Endothelial cell (in vitro differentiated cells): ENCODE results near the gene MAML3. TPM values are rescaled to one million over a fixed set of nuclear protein-coding genes. Genes with fewer than 3 reads are reported as not detected.

ENCODE experiments used
- DNase-seq: peaks from one replicate; pipeline ENCODE4 v3.0.0; 2021; ENCODE audit warnings: low spot score
- H3K27ac Mint-ChIP-seq: one replicate; pipeline ENCODE4 v1.8.0; 2021; ENCODE audit warnings: mixed read lengths, inconsistent platforms; ENCODE audit not compliant: unreplicated experiment
- H3K27me3 Mint-ChIP-seq: one replicate; pipeline ENCODE4 v1.8.0; 2021; ENCODE audit warnings: mild to moderate bottlenecking, moderate library complexity, mixed read lengths, inconsistent platforms; ENCODE audit not compliant: unreplicated experiment
- H3K36me3 Mint-ChIP-seq: one replicate; pipeline ENCODE4 v1.8.0; 2021; ENCODE audit warnings: mild to moderate bottlenecking, low read depth, mixed read lengths, inconsistent platforms; ENCODE audit not compliant: unreplicated experiment
- H3K4me1 Mint-ChIP-seq: one replicate; pipeline ENCODE4 v1.8.0; 2021; ENCODE audit warnings: mild to moderate bottlenecking, mixed read lengths, inconsistent platforms; ENCODE audit not compliant: unreplicated experiment
- H3K4me3 Mint-ChIP-seq: one replicate; pipeline ENCODE4 v1.8.0; 2021; ENCODE audit warnings: mild to moderate bottlenecking, mixed read lengths, inconsistent platforms; ENCODE audit not compliant: unreplicated experiment
- H3K9me3 Mint-ChIP-seq: one replicate; pipeline ENCODE4 v1.8.0; 2021; ENCODE audit warnings: mixed read lengths, inconsistent platforms; ENCODE audit not compliant: unreplicated experiment
- CTCF ChIP-seq: fragments of 200-600 bp; sonication (generic); IDR thresholded peaks from one replicate; pipeline ENCODE4 v1.5.0; 2021; ENCODE audit warnings: antibody characterized with exemption; ENCODE audit not compliant: unreplicated experiment
- total RNA-seq: library from RNA; stranded (reverse); fragmentation: NEBNext Ultra II Directional; extraction: Animal tissue kit (Norgen Biotek cat#: 25700); gene quantifications from one replicate; pipeline ENCODE4 v1.2.1, GENCODE V29; 2021; ENCODE audit not compliant: unreplicated experiment

MAML3 gene
- total RNA-seq, 1 donor from 2014 or later: 31.0 TPM

DNA sequence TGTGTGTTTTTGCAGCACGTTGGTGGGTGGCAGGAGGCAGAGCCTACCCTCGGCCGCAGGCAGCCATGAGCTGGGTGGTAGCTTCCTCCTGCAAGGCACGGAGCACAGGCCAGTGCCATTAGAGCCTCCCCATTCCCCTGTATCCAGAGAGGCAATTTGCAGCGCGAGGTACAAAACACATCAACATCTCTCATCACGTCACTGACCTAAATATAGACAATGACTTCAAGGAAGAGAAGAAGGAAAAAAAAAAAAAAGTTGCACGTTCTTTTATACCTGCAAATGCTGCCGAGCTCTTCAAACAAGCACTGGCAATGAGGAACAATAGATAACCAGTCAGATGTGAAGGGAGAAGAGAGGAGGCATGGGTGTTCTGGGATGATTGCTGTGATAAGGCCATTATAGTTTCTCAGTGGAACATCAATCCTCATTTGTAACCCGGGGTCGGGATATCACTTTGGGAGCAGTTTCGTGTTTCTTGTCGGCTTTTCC is 328.4 kb downstream of the MAML3 start:
- H3K4me1 Mint-ChIP-seq: peaks cover 65% of the 10 kb centered on the region
- no peak for TF ChIP-seq CTCF
- no peak for DNase-seq
- no peaks in the 10 kb centered on the region for H3K9me3 Mint-ChIP-seq
- H3K27ac Mint-ChIP-seq: peak overlapping the region; percentile 98
- peaks cover 9% of the 10 kb centered on the region for H3K27me3 Mint-ChIP-seq
- H3K36me3 Mint-ChIP-seq: peaks cover 22% of the 10 kb centered on the region
- peak overlapping the region; percentile 62 for H3K4me3 Mint-ChIP-seq

DNA sequence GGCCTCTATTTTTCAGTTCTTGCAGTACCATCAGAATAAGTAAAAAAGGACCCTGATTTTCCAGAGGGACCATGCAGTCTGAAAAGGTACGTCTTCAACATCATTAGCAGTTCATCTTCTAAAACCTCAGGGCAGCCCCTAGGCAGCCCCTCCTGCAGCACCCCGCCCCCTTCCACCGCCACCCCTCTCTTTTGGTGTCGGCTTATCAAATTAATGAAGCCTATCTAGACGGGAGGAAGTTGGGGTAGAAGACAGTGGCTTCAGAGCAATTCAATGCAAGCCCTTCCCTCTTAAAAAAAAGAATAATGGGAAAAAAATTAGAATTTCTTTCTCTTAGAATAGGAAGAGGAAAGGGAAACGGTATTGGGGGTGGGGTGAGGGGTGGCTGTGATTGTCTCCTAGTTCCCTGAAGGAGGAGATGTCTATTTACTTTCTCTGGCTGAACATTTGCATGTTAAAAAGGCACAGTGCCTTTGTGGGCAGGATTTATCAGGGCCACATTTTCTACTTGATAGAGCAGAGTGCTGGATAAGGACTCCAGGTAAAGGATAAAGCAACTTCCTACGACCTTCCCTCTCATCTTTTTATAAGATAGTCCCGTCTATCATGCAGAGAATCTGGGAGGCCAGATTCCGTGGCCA is 329.0 kb downstream of the MAML3 start:
- Mint-ChIP-seq H3K27ac (peak overlapping the region; percentile 98), H3K4me1 (peaks cover 64% of the 10 kb centered on the region), H3K36me3 (peaks cover 22% of the 10 kb centered on the region), H3K9me3 (no peaks in the 10 kb centered on the region), H3K4me3 (peak overlapping the region; percentile 76), H3K27me3 (peaks cover 9% of the 10 kb centered on the region)
- DNase-seq: peak; percentile 29
- TF ChIP-seq CTCF: no peak

DNA sequence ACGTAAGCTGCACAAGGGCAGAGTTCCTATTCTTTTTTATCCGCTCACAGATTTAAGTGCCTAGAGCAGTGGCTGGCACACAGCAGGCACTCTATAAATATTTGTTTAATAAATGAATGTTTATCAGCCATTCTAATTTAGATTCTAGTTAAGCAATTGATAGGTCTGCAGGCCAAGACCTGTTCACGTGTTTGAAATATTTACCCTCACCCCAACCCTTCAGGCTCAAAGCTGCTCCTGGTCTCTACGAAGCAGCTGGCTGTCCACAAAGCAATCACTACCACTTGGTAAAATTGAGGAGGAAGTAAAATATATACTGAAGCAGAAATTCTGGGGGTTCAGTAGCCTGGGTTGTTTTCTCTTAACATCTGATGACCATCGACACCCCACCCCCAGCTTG is 330.2 kb downstream of the MAML3 start:
- Mint-ChIP-seq H3K4me3 (no peak overlapping the region), H3K4me1 (peaks cover 57% of the 10 kb centered on the region), H3K36me3 (peaks cover 14% of the 10 kb centered on the region), H3K27ac (no peak overlapping the region), H3K9me3 (no peaks in the 10 kb centered on the region), H3K27me3 (peaks cover 13% of the 10 kb centered on the region)
- no peak for DNase-seq
- TF ChIP-seq CTCF: no peak

- H3K9me3 Mint-ChIP-seq: no peaks in the 10 kb centered on the region
- peaks cover 14% of the 10 kb centered on the region for H3K36me3 Mint-ChIP-seq
- TF ChIP-seq CTCF: no peak
- peaks cover 13% of the 10 kb centered on the region for H3K27me3 Mint-ChIP-seq
- H3K4me1 Mint-ChIP-seq: peaks cover 60% of the 10 kb centered on the region
- no peak overlapping the region for H3K27ac Mint-ChIP-seq
- DNase-seq: no peak
- H3K4me3 Mint-ChIP-seq: no peak overlapping the region
Observed at GRCh38 chr4:139823345-139823744, 330.6 kb downstream of the MAML3 start.

GRCh38 chr4:139822391-139822790 is 331.6 kb downstream of the MAML3 start:
- Mint-ChIP-seq H3K4me1 (peaks cover 66% of the 10 kb centered on the region), H3K27ac (no peak overlapping the region), H3K27me3 (peaks cover 13% of the 10 kb centered on the region), H3K9me3 (no peaks in the 10 kb centered on the region), H3K36me3 (peaks cover 16% of the 10 kb centered on the region), H3K4me3 (peak overlapping the region; percentile 50)
- DNase-seq: no peak
- TF ChIP-seq CTCF: no peak
